GM19452 (cell line): ENCODE measurements around the gene CENATAC.
"Not testable (repeated sequence)": the region's sequence is repeated elsewhere in the genome, so short reads cannot be mapped to it uniquely, and the experiment has no call there.

ENCODE experiments used
- ATAC-seq: cut with Tn5 transposase; IDR thresholded peaks from one replicate; pipeline ENCODE4 v1.9.1; 2021; ENCODE audit not compliant: unreplicated experiment

Gene CENATAC

DNA sequence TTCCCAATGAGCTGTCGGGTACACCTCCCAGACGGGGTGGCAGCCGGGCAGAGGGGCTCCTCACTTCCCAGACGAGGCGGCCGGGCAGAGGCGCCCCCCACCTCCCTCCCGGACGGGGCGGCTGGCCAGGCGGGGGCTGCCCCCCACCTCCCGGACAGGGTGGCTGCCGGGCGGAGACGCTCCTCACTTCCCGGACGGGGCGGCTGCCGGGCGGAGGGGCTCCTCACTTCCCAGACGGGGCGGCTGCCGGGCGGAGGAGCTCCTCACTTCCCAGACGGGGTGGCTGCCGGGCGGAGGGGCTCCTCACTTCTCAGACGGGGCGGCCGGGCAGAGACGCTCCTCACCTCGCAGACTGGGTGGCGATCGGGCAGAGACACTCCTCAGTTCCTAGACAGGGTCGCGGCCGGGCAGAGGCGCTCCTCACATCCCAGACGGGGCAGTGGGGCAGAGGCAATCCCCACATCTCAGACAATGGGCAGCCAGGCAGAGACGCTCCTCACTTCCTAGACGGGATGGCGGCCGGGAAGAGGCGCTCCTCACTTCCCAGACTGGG lies 6.4 kb upstream of the CENATAC start:
- not testable (repeated sequence) for ATAC-seq

DNA sequence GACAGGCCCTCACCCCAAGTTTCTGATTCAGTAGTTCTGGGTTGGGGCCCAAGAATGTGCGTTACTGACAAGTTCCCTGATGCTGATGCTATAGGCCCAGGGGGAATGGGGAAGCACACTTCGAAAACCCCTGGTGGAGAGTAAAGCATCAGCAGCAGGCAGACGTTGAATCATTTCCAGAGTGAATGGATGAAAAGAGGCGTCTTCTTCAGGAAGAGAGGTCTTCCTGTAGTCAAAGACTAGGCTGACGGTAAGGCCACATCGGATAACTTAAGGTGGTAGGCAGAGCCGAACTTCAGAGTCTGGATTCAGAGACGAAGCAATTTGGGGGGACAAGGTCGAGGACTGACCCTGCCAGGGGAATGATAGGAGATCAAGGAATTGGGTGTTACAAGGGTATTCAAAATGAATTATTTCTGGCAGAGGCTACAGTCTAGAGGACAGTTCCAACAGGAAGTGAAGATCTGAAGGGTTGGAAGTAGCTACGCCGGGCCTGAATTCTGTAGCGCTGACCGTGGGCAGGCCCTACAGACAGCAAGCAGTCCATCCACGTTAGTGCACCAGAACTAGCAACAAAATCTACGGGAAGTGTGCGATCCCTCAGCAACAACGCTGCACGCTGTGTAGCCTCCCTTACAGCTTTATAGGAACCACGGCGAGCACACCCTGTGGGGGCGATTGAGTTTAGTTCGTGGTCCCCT lies 862 bp upstream of the CENATAC start:
- no peak for ATAC-seq

DNA sequence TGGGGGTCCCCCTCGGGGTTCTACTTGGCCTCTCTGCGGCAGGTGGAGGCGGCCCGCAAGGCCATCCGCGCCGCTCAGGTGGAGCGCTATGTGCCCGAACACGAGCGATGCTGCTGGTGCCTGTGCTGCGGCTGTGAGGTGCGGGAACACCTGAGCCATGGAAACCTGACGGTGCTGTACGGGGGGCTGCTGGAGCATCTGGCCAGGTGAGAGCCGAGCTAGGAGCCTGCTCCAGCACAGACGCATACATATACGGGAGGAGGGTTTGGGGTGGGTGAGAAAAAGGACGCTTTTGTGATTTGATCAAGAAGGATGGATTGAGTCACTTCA lies 415 bp downstream of the CENATAC start:
- ATAC-seq, result no peak

DNA sequence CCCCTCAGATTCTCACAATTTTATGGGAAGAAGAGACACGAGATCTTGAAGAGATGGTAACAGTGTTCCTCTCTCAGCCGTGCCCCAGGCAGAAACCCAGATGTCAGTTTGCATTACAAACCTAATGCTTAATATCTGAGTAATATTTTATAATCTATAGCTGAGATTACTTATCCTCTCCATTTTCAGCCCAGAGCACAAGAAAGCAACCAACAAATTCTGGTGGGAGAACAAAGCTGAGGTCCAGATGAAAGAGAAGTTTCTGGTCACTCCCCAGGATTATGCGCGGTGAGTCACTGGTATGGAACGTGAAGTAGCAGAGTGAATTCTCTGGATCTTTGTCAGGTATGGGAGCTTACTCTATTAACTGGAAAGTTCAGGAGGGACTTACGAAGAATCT lies 884 bp downstream of the CENATAC start:
- no peak for ATAC-seq

DNA sequence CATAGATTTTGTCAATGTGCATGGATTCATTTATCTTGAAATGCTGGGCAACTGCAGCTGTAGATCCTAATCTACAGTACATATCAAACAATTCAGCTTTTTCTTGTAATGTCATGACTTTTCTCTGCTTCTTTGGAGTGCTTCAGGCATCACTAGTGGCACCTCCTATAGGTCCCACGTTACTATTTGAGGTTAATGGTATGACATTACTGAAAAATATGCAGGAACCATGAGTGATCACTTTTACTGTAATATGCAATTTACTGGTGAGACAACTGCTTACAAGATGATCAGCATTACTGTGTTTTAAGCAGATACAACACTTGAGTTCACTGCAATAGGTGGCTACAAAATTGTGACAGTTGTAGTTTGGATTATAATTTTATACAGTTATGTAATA lies 3.0 kb downstream of the CENATAC start:
- no peak for ATAC-seq

DNA sequence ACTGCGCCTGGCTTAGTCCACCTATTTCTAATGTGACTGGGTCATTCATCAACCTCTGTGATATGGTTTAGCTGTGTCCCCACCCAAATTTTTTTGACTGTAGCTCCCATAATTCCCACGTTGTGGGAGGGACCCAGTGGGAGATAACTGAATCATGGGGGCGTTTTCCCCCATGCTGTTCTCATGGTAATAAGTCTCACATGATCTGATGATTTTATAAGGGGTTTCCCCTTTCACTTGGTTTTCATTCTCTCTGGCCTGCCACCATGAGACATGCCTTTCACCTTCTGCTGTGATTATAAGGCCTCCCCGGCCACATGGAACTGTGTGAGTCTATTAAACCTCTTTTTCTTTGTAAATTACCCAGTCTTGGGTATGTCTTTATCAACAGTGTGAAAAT lies 8.7 kb downstream of the CENATAC start:
- ATAC-seq, result no peak

DNA sequence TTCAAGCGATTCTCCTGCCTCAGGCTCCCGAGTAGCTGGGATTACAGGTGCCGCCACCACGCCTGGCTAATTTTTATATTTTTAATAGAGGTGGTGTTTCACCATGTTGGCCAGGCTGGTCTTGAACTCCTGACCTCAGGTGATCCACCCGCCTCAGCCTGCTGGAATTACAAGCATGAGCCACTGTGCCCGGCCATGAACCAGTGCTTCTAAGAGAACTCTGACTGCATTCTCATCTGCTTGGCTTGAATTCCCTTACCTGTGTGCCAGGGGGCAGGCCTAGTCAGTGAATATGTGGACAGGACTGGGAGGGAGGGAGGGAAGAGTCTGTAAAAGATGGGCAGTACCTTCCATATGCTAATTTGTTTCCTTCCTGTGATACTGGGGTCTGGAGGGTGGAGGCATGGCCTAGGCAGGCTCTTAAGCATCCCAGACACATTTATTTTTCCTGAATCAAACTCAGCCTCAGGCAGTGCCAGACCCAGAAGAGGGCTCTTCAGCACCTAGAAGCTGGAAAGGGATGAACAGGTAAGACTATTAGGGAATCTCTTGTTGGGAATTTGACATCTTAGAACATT lies 13.6 kb downstream of the CENATAC start:
- ATAC-seq, result no peak

DNA sequence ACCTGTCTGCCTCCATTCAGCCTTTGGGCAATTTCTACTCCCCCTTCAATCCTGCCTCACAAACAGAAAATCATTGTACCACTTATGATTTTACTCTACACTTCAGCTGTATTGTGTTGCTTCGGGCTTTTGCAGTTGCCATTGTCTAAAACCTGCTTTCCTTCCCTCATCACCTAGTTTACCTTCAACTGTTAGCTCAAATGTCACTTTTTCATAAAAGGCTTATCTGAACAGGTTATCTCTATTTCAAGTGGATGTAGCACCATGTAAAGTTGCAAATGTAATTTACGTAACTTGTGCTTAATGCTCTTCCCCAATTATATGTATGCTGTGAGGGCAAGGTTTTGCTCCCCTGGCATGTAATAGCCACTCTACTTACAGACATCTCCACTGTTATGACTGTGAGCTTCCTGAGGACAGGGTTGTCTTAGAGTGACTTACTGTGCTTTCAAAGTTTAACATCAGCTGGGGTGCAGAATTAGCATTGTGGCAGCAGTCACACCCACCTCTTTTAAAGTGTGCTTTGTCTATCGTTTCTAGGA lies 14.8 kb downstream of the CENATAC start:
- no peak for ATAC-seq

DNA sequence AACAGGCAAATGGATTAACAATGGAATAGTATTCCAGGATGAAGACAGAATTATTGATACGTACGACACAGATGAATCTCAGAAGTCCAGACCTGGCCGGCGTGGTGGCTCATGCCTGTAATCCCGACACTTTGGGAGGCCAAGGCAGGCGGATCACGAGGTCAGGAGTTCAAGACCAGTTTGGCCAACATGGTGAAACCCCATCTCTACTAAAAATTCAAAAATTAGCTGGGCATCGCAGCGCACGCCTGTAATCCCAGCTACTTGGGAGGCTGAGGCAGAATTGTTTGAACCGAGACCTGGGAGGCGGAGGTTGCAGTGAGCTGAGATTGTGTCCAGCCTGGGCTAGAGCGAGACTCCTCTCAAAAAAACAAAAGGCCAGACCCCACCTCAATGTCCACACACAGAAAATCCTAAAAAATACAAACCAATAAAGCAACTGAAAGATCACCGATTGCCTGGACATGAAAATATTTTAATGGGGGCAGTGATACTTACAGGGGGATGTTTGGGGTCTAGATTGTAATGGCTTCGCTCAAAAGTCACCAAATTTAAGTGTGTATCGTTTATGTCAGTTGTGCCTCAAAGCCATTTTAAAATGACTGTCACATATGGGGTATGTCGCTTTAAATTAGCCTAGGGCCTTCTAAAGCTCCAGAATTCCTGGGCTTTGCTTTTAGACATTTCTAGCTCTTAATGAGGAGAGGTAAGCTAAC lies 16.4 kb downstream of the CENATAC start:
- no peak for ATAC-seq

DNA sequence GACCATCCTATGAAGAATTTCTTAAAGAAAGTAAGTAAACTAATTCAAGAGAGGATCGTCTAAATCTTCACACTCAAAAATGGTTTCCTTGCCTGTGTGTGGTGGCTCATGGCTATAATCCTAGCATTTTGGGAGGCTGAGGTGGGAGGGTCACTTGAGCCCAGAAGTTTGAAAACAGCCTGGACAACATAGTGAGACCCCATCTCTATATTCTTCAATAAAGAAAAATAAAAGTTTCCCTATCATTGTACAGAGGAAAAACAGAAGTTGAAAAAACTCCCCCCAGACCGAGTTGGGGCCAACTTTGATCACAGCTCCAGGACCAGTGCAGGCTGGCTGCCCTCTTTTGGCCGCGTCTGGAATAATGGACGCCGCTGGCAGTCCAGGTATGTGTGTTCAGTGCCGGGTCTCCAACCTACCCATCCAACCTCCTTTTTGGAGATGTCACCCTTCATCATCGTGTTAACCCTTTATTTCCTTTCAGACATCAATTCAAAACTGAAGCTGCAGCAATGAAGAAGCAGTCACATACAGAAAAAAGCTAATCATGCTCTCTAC lies 17.2 kb downstream of the CENATAC start:
- no peak for ATAC-seq

DNA sequence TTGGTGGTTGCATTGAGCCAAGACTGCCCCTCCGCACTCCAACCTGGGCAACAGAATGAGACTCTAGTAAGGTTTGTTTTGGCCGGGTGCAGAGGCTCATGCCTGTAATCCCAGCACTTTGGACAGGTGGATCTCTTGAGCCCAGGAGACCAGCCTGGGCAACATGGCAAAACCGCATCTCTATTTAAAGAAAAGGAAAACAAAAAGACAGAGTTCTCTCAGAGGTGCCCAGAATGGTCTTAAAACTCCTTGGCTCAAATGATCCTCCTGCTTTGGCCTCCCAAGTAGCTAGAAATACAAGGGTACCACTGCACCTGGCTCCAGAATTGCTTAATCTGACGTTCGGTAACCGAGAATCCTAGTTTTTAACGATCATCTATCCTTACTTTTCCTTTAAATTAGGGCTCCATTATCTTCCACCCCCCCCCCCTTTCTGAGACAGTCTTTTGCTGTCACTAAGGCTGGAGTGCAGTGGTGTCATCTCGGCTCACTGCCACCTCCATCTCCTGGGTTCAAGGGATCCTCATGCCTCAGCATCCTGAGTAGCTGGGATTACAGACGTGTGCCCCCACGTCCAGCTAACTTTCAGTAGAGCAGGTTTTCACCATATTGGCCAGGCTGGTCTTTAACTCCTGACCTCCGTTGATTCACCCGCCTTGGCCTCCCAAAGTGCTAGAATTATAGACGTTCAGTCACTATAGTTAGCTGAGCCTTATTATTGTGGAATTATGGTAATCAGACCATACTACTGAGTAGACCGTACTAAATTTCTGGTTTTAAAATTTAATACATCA lies 18.5 kb downstream of the CENATAC start:
- ATAC-seq, result no peak

DNA sequence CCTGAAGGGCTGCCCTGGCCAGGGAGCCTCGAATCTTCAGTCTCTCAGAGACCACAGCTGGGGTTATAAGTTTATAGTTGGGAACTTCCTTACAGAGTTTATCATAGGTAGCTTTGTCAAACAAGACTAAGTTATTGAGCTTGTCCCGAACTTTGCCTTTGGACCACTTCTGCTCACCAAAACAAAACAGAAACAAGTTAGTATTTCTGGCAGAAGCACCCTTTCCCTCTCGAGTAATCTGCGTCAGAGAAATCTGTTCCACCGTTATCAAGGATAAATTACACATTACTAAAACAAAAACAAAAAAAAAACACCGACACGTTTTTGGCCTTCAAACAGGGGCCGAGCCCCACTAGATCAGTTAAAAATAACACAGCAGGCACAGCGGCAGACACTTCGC lies 19.4 kb downstream of the CENATAC start:
- not testable (repeated sequence) for ATAC-seq

DNA sequence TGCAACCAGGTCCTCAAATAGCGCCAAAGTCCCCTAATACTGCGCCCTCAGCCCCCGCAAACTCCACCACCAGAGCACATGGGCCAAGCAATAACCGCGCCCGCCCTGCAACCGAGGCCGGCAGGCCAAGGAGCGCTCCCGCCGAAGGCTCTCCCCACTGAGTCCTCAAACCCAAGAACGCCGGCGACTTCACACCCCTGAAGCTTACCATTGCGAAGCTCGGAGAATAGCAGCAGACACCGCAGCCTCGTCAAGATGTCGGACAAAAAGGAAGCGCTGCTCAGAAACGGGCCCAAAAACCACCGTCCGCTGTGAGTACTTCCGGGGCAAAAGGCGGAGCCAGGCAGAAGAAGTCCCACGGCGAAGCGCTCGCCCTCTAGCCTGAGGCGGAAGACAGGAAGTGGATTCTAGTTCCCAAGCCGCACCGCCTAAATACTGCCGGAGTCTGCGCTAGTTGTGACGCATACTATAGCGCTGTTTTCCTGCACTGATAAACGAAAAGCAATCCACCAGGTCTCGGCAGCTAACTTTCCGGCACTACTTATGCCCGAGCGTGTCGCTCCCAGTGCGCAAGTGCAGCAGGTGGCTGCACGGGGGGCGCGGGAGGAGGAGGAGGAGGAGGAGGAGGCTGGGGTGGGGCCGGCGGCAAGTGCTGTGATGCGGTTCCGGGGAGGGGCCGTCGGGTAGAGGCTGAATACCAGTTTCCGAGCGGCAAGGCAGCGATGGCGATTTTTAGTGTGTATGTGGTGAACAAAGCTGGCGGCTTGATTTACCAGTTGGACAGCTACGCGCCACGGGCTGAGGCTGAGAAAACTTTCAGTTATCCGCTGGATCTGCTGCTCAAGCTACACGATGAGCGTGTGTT lies 20.4 kb downstream of the CENATAC start, which contains the start of the genes RPS25 and TRAPPC4:
TSS of gene RPS25 (minus strand) at position 270 of the 865 bp plus-strand sequence. CDS start at position 211, 59 bp downstream.
TSS of gene TRAPPC4 (plus strand) at position 693 of the 865 bp plus-strand sequence. CDS start at position 723, 30 bp downstream.
- ATAC-seq, result peak; percentile 82

DNA sequence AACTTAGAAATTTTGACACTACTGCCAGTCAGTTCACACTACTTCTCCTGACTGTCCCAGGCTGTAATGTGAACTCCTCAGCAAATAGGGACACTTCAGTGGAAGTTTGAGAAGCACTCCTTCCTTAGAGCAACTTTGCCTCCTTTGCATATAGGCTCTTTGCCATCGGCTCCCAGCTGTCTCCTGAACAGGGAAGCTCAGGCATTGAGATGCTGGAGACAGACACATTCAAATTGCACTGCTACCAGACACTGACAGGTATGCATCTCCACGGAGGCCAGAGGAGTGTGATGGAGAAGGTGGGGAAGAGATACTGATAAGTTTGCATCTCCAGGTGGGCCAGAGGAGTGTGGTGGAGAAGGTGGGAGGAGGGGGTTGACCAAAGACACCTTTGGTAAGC lies 22.1 kb downstream of the CENATAC start:
- ATAC-seq, result no peak

DNA sequence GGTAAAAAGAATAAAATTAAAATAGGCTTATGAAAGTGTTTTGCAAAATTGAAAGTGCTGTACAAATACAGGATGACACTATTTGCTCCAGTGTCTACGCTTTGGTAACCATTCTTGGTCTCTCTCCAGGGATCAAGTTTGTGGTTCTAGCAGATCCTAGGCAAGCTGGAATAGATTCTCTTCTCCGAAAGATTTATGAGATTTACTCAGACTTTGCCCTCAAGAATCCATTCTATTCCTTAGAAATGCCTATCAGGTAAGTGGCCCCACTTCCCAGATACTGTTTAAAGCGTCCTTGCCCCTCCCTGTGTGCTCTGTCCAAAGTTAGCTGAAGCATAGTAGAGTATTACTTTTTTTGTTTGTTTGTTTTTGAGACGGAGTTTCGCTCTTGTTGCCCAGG lies 23.7 kb downstream of the CENATAC start:
- ATAC-seq, result no peak

DNA sequence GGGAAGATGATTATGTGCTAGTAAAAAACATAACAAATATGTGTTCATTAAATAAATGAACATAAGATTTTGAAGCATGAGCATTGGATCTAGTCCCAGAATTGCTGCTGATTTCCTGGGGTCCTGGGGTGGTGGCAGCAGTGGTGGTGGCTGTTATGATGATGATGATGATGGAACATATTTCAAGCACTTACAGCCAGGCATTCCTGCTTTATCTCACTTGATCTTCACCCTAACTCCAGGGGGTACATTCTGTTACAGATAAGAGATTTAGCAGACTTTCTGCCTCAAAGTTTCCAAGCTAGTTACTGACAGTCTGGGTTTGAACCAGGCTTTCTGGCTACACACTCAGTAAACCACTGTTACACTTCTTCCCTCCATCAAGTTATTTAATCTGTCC lies 25.8 kb downstream of the CENATAC start:
- ATAC-seq, result no peak

DNA sequence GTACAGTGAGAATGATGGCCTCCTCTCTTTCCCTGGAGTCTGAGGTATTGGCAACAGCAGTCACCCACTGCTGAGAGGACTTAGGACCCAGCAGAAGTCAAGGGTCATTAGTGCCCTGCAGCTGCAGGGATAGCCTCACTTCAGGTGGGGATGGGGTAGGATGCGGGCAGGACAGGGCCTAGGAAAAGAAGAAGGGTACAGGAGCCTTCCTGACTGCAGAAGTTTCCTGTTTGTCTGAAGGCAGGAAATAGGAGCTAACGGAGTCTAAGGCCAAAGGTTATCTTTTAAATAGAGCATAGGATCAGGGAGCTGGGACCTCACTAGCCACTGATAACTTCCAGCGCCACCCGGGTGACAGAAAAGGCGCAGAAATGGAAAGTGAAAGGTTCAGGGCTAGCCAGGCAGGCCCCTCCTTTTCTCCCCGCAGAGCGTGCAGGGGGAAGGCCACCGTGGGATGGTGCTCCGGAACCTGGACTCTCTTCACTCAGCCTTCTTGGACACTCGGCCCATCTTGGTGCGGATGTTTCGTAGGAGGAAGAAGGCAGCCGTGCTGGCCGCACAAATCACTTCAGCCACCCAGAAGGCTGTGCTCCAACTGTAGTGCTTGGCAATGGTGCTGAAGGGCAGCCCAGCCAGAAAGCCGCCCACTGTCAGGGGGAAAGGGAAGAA lies 26.6 kb downstream of the CENATAC start:
- ATAC-seq, result no peak

DNA sequence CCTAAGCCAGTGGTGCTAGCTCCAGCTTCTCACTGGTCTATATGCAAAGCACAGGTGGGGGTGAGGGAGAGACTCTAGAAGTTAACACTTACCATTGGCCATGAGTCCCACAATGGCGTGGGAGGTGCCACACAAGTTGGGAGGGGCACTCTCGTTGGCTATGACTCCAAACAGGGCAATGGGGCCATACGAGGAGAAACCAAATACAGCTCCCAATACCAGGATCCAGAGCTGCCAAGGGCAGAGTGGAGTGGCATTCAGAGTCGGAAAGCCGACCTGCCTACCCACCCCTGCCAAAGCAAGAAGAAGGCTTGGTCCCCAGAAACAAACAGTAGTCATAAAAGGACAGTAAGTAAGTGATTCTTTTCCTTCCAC lies 27.1 kb downstream of the CENATAC start:
- ATAC-seq, result no peak

DNA sequence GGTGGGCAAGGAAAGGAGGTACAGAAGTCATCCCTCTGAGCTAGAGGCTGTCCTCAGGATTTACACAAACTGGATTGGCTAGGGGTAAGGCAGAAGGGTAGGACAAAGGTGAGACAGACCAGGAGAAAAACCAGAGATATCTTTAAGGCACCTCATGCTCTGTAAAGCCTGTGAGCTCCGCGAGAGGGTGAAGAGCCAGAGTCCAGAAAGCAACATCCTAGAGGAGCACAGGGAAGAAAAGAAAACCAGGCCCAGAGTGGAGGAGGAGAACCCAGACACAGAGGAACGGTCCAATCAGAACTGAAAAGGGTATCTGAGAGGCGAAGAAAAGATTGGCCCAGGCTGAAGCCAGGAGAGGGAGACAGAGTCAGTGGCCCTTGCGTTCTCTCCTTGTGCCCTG lies 27.6 kb downstream of the CENATAC start:
- ATAC-seq, result no peak
